Retinal pigment epithelial cell (primary cell): ENCODE measurements around the gene CDH8.

Source experiments
- DNase-seq: peaks from one replicate; pipeline ENCODE4 v3.0.0-alpha.2; 2010; ENCODE audit warnings: low read depth
- H3K4me3 ChIP-seq: 2 replicates; pipeline ENCODE4 v1.5.1; 2011; ENCODE audit warnings: mild to moderate bottlenecking, low read length, control low read depth, moderate library complexity
- TF ChIP-seq, protein P1 (sequence below): conservative IDR thresholded peaks from 2 replicates; pipeline ENCODE4 v1.5.1; 2011; ENCODE audit warnings: low read depth, low read length, control low read depth, inconsistent platforms

The CDH8 gene

GRCh38 chr16:61944004-61944403 lies 92.2 kb downstream of the CDH8 start:
- no peak overlapping the region for H3K4me3 ChIP-seq
- no peak for DNase-seq
- TF ChIP-seq, protein P1, sequence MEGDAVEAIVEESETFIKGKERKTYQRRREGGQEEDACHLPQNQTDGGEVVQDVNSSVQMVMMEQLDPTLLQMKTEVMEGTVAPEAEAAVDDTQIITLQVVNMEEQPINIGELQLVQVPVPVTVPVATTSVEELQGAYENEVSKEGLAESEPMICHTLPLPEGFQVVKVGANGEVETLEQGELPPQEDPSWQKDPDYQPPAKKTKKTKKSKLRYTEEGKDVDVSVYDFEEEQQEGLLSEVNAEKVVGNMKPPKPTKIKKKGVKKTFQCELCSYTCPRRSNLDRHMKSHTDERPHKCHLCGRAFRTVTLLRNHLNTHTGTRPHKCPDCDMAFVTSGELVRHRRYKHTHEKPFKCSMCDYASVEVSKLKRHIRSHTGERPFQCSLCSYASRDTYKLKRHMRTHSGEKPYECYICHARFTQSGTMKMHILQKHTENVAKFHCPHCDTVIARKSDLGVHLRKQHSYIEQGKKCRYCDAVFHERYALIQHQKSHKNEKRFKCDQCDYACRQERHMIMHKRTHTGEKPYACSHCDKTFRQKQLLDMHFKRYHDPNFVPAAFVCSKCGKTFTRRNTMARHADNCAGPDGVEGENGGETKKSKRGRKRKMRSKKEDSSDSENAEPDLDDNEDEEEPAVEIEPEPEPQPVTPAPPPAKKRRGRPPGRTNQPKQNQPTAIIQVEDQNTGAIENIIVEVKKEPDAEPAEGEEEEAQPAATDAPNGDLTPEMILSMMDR: no peak

- TF ChIP-seq, protein P1: no peak
- H3K4me3 ChIP-seq: no peak overlapping the region
- DNase-seq: no peak
Measured at GRCh38 chr16:61940611-61941010, 95.6 kb downstream of the CDH8 start.

DNA sequence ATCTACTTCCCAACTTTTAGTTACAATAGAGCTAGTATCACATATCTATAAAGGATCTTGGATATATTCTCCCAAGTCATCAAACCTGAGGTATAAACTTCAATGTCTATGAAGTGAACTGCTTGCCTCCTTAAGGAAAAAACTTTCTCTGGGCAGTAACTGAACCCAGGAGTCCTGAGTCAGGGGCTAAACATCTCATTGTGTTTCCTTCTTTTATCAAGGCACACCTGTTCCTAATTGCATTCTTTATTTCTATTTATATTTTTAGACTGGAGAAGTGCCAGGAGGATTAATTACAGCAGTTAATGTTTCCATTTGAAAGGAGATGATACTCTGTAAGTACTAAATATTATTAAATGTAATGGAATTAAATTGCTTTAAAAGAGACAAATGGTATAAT lies 98.6 kb downstream of the CDH8 start:
- no peak for DNase-seq
- H3K4me3 ChIP-seq: no peak overlapping the region
- TF ChIP-seq, protein P1: no peak

DNA sequence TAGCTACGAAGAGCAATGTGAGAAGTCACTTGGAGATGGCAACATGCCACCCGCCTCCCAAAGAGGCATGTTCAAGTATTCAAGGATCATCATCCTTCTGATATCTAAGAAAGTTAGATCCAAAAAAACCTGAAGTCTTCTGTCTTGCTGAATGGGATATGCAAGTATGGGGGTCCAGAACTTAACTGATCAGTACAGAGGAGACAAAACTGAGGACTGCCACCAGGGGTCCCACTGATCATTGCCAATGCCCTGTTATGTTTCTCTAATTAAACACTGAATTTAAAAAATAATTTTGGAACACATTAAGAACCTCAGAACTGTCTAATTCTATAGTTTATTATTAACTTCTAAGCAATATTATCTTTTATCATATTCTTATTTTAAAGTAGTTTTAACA lies 99.7 kb downstream of the CDH8 start:
- no peak for DNase-seq
- TF ChIP-seq, protein P1: peak; percentile 60
- H3K4me3 ChIP-seq: no peak overlapping the region

DNA sequence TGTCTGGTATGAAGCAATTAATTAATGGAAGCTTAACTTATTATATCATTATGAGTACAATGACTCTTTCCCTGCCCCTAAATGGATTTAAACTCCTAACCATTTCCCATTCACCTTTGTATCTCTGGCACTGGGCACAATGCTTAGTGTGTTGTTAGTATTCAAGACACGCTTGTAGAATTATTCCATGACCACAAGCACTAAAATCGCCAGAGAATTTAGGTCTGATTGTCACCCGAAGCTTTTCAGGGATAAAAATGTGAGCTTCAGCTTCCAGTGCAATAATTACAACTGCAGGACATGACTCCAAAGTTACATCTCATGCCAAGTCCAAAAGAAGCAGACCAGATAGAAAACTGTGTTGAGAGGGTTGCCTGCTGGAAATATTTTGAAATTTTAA lies 101.6 kb downstream of the CDH8 start:
- TF ChIP-seq, protein P1: no peak
- DNase-seq: no peak

GRCh38 chr16:61929776-61930175 lies 106.5 kb downstream of the CDH8 start:
- TF ChIP-seq, protein P1: no peak
- H3K4me3 ChIP-seq: no peak overlapping the region
- no peak for DNase-seq

More for the DNA sequence above, 101.6 kb downstream of the CDH8 start:
- no peak overlapping the region for H3K4me3 ChIP-seq

DNA sequence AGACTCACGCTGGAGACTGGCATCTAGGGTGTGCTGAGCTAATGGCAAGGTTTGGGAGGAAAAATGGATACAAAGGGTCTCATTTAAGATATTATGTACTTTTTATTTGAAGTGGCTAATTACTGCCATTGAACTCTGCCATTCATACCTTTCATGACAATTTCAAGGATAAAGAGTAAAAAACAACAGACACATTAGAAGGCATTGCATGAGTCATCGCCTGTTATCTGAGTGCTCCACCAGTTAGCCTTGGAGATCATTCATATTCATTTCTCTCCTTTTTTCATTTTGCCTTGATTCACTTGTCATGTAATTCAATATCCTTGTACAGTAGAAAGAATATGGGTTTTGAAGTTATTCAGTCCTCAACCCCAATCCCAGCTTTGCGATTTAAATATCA lies 109.5 kb downstream of the CDH8 start:
- peak; percentile 14 for DNase-seq
- no peak overlapping the region for H3K4me3 ChIP-seq
- TF ChIP-seq, protein P1: no peak
